Caki2 (cell line): ENCODE results near the gene C6orf89. TPM values are rescaled to one million over a fixed set of nuclear protein-coding genes. Genes with fewer than 3 reads are reported as not detected.

Source experiments
- DNase-seq: peaks from one replicate; pipeline ENCODE4 v3.0.0-alpha.2; 2015; ENCODE audit warnings: low read depth
- in situ Hi-C: cut with HindIII; loops from 2 replicates; pipeline ENCODE4 v1.10.0; 2016; ENCODE audit warnings: low sequenced_read_pairs, low pct_unique_long_range_greater_than_20kb, mixed read lengths
- total RNA-seq: library from RNA; depleted of rRNA; stranded (reverse); fragments of >200 nt; shearing (Covaris generic); gene quantifications from 2 replicates; pipeline ENCODE4 v1.2.3, GENCODE V29; 2014; ENCODE audit warnings: low replicate concordance; rRNA removed

Gene C6orf89, protein sequence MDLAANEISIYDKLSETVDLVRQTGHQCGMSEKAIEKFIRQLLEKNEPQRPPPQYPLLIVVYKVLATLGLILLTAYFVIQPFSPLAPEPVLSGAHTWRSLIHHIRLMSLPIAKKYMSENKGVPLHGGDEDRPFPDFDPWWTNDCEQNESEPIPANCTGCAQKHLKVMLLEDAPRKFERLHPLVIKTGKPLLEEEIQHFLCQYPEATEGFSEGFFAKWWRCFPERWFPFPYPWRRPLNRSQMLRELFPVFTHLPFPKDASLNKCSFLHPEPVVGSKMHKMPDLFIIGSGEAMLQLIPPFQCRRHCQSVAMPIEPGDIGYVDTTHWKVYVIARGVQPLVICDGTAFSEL
- total RNA-seq, result 23.9 and 25.0 TPM in 2 replicates

DNA sequence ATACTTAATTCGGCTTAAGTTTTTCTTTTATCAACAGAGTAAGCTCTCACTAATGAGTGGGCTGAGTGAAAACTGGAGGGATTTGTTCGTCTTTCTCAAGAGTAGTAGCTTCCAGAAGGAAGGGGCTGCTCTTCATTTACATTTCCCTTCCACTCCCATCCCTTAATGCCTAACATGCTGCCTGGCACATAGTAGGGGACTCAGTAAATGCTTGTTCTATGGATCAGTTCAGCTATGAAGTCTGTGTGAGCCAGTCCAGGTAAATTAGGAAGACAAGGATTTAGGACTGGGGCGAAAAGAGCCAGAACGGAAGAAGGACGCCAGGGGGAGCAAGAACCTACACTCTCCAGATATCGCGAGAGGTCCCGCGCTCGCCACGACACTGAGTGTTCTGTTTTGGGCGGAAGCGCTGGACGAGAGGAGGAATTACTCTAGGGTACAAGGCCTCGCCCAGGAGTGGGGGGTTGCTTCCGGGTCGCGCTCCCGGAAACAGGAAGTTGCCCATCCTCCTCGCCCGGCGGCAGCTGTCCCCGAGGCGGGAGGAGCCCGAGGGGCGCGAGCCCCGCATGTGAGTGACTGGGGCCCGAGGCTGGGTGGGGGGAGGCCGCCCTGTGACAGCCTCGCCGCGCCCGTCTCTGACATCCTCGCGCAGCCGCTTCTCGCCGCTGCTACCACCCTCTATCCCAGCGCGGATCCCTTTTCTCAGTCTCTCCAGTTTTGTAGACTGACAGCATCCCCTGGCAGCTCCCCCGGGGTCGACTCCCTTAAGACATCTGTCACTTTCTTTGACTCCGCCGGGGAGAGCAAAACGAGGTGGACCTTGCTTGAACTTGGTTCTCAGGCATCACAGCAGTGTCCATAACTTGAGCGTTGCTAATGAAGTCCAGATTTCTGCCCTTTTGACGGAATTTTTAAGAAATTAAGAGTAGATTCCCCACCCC lies at the start of gene C6orf89:
C6orf89 (plus strand) TSS at position 492 of the 941 bp plus-strand sequence. CDS start 13,493 bp downstream, outside the sequence.
- peak; percentile 93 for DNase-seq
- in situ Hi-C loops, result no loop called here

DNA sequence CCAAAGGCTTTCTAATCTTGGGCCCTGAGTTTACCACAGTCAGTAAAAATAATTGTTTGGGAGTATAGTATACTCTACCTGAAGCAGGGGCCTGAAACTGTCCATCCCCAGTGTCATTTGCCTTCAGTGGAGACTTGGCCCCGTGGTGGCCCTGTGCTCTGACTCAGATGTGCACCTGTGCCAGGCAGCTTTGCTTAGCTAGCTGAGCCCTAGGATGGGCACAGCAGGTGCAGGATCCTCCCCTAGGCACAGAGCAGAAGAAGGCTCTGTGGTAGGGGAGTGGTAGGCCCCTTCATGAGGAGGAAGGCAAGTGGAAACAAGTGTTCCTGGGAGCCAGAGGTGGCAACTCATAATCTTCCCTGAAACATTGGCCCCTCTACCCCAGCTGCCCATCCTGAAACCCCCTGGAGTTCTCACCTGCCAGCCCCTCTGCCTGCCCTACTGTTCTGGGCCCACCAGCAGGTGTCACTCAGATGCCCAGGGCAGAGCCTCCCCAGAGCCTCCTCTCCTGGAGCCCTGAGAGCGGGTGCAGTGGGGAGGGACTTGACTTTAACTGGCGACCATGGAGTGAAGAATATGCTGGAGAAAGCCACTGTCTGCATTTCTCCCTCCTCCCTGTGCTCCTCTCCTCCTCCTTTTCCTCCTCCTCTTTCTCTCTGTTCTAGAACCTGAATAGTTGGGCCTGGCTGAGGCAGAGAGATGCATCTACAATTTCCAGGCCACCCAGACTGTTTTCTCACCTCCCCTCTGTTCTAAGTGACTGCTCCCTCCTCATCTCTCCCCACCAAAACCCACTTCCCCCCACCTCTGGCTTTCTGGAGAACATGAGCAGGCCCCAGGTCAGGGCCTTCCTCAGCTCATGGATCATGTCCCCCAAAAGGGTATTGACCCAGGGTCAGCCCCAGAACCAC lies 49.4 kb upstream of the C6orf89 start:
- in situ Hi-C loops, result no loop called here
- DNase-seq, result no peak

DNA sequence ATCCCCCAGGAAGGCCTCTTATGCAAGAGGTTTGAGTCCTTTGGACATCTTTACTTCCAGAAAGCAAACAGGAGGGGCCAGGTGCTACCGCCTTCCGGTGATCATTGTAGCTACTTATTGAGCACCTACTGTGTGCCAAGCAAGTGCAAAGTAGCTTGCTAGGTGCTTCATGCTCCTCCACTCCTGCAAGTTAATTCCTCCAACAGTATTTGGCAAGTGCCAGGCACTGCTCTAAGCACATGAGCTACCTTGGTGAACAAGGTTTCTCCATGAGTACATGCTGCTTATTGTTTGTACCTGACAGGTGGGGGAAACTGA lies 48.8 kb upstream of the C6orf89 start:
- no peak for DNase-seq
- in situ Hi-C loops, result no loop called here

DNA sequence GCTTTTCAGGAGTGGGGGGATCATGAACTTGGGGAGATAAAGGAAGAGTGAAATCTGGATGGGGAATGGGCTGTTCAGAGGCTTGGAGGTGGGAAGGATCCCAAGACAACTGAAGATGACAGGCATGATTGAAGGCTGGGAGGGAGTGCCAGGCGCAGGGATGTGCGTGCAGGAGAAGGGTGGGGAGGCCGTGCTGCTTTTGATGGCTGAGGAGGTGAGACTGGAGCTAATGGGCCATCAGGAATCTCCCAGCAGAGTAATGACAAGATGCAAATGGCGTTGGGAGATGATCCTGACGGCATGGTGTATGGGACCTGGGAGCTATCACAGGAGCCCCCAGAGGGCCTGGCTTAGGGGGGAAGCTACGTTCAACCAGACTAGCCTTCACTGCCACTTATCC lies 48.1 kb upstream of the C6orf89 start:
- in situ Hi-C loops, result no loop called here
- DNase-seq, result no peak

DNA sequence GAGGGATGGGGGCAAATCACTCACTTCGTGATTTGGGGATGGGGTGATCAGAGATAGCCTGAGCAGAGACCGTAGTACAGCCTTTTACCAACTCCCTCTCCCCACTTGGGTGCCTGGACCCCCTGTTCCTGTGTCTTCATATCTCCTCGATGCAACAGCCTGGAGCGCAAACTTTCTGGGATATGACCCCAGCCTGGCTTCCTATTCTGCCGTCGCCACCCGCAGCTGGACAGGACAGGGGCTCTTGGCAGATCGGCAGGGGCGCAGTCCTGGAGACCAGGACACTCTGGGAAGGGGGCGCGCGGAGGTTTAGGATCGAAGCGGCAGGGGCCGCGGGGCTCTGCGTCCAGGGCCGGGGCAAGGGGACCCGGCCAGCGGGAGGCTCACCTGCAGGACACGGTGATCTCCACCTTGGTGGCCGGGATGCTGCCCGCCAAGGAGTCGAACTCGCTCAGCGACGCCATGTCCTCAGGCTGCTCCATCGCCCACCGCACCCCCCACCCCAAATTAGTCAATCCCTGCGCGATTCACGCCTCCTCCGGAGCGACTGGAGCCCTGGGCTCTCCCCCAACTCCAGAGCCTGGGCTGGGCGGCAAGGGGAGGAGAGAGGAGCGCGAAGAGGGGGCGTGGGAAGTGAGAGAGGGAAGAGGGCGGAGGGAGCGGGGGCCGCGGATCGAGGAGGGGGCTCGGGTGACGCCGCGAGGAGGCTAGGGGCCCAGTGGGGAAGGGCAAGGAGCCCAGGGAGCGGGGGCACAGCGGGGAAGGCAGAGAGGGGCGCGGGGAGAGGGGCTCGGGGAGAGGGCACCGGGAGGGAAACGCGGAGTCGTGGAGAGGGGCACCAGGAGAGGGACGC lies 46.6 kb upstream of the C6orf89 start, which contains the start of gene CPNE5:
CPNE5 (minus strand) TSS at position 549 of the 853 bp plus-strand sequence; CDS start at position 482, 67 bp downstream.
- in situ Hi-C loops, result no loop called here
- DNase-seq, result no peak

DNA sequence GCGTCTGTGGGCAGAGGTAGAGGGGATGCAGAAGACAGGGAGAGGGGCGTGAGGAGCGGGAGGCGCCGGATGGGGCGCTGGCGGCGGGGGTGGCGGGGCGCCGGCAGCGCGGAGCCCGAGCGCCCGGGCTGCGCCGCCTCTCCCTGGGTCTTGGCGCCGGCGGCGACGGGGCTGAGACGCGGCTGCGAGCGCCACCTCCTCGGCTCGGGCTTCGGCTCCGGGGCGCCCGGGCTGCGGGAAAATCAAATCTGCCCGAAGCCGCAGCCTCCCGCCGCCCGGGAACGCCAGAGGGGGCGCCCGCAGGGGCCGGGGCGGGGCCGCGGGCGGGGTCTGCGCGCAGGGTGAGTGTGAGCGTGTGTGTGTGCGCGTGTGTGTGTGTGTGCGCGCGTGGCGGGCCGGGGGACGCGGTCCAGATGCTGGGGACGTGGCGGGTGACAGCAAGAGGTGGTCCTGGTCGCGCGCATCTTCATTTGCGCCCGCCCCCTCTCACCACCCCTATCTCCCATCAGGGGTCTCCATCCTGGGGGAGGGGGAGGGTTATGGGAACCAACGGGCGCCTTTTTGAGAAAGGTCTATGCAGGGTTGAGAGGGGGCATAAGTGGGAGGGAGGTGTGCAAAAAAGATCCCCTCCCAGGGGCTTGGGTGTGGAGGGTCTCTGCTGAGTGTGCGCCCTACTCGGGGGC lies 45.9 kb upstream of the C6orf89 start:
- in situ Hi-C loops, result no loop called here
- no peak for DNase-seq

DNA sequence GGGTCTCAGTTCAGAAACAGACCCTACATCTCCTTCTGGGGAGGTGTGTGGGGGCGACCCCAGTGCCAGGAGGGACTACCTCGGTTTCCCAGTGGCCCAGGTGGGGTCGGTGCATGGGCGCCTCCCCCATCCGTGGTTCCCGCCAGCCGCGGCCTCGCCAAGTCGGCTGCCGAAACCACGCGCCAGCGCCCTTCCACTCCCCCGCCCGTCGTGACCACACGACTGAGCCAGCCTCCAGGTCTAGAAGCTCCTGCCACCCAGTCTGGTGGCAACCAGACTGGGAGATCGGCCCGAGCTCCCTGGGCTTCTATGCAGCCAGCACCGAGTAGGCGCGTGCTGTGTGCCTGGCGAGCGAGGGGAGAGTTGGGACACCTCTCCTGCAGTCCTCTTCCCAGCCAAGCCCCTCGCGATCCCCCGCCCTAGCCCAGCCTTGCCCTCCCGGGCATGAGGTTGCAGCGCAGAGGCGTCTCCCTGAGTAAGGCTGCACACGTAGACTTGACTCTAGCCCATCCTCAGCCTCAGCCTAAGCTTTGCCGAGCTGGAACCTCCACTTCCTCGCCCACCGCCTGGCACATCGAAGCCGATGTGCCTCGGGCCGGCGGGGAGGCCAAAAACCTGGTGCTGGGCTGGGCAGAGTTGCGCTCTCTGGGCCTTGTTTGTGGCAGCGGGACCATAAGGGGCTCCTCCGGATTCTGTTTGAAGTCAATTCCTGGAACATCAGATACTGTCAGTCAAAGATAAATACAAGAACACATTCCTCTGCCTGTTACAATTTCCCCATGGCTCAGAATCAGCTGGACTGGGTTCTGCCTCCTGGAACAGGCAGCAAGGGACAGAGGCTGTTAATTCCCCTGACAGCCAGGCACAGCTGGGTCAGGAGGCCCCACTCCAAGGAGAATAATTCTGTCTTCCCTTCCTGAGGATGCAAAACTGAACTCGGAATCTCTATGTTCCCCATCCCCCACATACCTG lies 45.0 kb upstream of the C6orf89 start:
- no peak for DNase-seq
- in situ Hi-C loops, result no loop called here

DNA sequence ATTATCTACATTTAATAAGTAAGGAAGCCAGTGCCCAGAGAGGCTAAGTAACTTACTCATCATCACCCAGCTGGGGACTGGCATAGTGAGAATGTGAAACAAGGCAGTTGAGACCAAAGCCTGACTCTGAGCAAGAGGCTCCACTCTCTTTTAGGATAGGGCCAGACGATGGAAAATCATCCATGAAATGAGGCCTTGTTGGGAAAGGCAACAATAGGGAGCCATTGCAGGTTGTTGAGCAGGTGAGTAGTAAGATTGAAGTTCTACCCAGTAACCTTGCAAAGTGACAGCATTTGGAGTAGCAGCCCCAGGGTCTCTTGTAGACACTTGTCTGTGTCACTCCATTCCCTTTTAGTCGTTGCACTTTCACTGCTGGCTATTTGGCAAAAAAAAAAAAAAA lies 44.0 kb upstream of the C6orf89 start:
- in situ Hi-C loops, result no loop called here
- no peak for DNase-seq

DNA sequence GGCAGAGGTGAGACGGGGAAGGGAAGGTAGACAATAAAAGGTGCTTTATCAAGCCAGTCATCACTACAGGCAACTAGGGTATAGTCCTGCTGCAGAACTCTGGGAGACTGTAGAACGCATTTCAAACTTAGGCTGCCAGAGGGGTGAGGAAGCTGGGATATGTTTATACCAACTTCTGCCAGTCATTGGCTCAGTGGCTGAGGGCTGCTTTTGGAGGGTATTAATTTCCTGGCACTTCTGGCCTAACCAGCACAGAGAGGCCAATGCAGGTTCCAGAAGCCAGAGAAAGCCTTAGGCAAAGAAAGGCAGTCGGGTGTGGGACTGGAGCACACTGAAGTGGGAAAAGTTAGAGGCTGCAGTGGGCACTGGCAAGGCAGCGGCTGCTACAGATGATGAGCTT lies 42.6 kb upstream of the C6orf89 start:
- in situ Hi-C loops, result no loop called here
- DNase-seq, result no peak

DNA sequence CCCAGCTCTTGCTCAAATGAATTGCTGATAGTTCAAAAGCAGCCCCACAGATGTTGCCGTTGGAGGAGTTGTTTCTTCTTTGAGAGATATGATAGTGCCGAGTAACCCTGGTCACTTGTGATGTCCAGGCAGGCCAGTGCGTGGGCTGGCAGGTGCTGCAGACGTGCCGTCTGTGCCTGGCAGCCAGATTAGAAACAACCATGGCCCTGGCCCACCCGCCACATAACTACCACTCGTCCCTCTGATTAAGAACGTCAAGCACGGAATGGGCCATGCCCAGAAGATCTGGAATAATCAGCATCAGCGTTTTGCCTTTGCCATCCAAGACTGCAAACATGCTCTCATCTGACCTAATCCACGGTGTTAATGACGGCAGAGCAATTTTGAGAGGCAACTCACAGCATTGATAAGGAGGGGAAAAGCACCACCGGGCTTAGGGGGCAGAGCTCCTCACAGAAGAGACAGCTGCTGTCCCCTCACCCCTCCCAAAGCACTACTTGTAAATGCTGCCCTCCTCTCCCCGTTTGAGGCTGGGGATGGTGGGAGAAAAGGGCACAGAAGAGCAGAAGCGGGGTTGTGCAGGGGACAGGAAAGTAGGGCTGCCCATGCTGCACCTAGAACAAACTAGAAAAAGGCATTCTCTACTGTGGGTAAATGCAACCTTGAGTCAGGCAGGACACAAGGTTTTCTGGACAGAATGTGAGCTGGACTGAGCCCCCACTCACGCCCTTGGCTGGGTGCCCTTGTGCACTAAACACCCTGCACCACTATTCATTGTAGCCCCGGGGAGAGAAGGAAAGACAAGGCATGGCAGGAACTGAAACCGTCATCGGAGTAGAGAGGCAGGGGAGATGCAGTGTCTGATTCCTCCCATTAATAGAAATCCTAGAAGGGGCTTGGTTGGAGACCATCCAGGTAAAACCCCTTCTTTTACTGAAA lies 41.3 kb upstream of the C6orf89 start:
- in situ Hi-C loops, result no loop called here
- DNase-seq, result no peak

DNA sequence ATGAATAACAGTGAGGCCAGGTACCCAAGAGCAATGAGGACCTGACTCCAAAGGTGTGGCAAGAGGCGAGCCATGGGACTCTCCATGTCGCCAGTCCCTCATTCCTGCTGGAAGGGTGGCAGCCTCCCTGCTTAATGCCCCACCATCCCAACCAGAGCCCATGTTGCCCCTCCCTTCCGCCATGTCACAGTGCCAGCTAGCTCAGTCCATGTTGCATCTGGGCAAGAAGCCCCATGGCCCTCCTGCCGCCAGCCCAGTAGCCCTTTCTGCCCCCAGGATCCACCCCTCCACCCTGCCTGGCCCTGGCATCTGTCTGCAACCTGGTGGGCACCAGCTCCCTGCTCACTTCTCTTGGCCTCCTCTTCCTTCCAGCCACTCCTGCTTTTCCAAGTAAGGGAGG lies 40.5 kb upstream of the C6orf89 start:
- DNase-seq, result no peak
- in situ Hi-C loops, result no loop called here

DNA sequence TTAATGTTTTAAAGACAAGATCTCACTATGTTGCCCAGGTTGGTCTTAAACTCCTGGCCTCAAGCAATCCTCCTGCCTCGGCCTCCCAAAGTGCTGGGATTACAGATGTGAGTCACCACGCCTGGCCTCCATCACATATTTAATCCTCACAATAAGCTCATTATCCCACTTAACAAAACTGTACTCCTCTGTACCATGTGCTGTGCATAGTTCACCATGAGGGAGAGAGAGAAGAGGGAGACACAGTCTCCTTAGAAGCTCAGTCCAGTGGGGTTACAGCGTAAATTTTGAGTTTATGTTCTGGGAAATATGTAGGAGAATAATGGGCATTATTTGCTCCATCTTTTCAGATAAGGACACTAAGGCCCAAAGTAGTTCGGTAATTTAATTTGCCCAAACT lies 38.6 kb upstream of the C6orf89 start:
- no peak for DNase-seq
- in situ Hi-C loops, result no loop called here

GRCh38 chr6:36847991-36848390 lies 37.8 kb upstream of the C6orf89 start:
- DNase-seq, result no peak

GRCh38 chr6:36848658-36849441 lies 36.9 kb upstream of the C6orf89 start:
- no peak for DNase-seq
- in situ Hi-C loops, result no loop called here

More at GRCh38 chr6:36847991-36848390, 37.8 kb upstream of the C6orf89 start:
- in situ Hi-C loops, result no loop called here
